CD4-positive, alpha-beta T cell (primary cell): ENCODE measurements around the gene TIGD4. TPM values are rescaled to one million over a fixed set of nuclear protein-coding genes. Genes with fewer than 3 reads are reported as not detected.

Experiments used
- ATAC-seq: fragments of 200-7000 bp; cut with Tn5 transposase; one replicate; pipeline ENCODE4 v1.10.0; 2022; ENCODE audit warnings: mild to moderate bottlenecking; ENCODE audit not compliant: poor library complexity
- CTCF ChIA-PET: fragments of 350-600 bp; sonication (Branson Sonifier 250); formaldehyde crosslinking; loops from one replicate; lab custom pipeline; 2021; ENCODE audit warnings: antibody characterized with exemption, inconsistent platforms; lab: Charles Lee
- POLR2A ChIA-PET: fragments of 350-600 bp; sonication (Branson Sonifier 250); formaldehyde crosslinking; loops from one replicate; lab custom pipeline; 2021; ENCODE audit warnings: antibody characterized with exemption, inconsistent platforms; lab: Charles Lee
- DNase-seq, 14 experiments: peaks; one replicate each; pipeline ENCODE4 v3.0.0-alpha.2; 2013 to 2020; ENCODE audit warnings: mixed read lengths in 2 of 14
- H3K27ac ChIP-seq, 2 donors: one replicate each; pipeline versions ENCODE4 v1.5.1 to v1.7.0; 2013; ENCODE audit warnings: low read length in 2 of 2, low read depth in 1 of 2, mild to moderate bottlenecking in 1 of 2
- H3K27me3 ChIP-seq, 2 experiments: 1 replicate in 1 of 2; 2 replicates in 1 of 2; pipeline versions ENCODE4 v1.6.1 to v1.7.0; 2013; ENCODE audit warnings: low read length in 2 of 2, control low read depth in 1 of 2, mild to moderate bottlenecking in 1 of 2, moderate library complexity in 1 of 2; ENCODE audit not compliant: insufficient read depth in 2 of 2, control insufficient read depth in 1 of 2
- H3K36me3 ChIP-seq: one replicate; pipeline ENCODE4 v1.6.1; 2013; ENCODE audit warnings: low read length, control low read depth; ENCODE audit not compliant: insufficient read depth
- H3K4me1 ChIP-seq: one replicate; pipeline ENCODE4 v1.6.1; 2013; ENCODE audit warnings: low read length, control low read depth; ENCODE audit not compliant: insufficient read depth
- H3K4me3 ChIP-seq: one replicate; pipeline ENCODE4 v1.5.1; 2013; ENCODE audit warnings: mild to moderate bottlenecking, low read length, moderate library complexity
- H3K9me3 ChIP-seq, 2 experiments: 1 replicate in 1 of 2; 2 replicates in 1 of 2; pipeline versions ENCODE4 v1.6.1 to v1.7.0; 2013; ENCODE audit warnings: low read length in 2 of 2, mild to moderate bottlenecking in 2 of 2, control low read depth in 1 of 2, moderate library complexity in 1 of 2; ENCODE audit not compliant: control insufficient read depth in 1 of 2, insufficient read depth in 1 of 2
- H3K27ac Mint-ChIP-seq: one replicate; pipeline ENCODE4 v1.8.0; 2020; ENCODE audit warnings: mixed read lengths
- H3K27me3 Mint-ChIP-seq: one replicate; pipeline ENCODE4 v1.8.0; 2021; ENCODE audit warnings: mixed read lengths
- H3K36me3 Mint-ChIP-seq: one replicate; pipeline ENCODE4 v1.8.0; 2021; ENCODE audit warnings: low read depth, mixed read lengths
- H3K4me1 Mint-ChIP-seq: one replicate; pipeline ENCODE4 v1.8.0; 2021; ENCODE audit warnings: low read depth, mixed read lengths
- H3K4me3 Mint-ChIP-seq: one replicate; pipeline ENCODE4 v1.8.0; 2020; ENCODE audit warnings: mild to moderate bottlenecking, mixed read lengths
- H3K9me3 Mint-ChIP-seq: one replicate; pipeline ENCODE4 v1.8.0; 2020; ENCODE audit warnings: mixed read lengths
- intact Hi-C, 2 experiments: fragments of 100-400 bp; cut with DNase I in 1 of 2; cut with micrococcal nuclease in 1 of 2; formaldehyde crosslinking; loops; one replicate each; pipeline versions ENCODE4 v1.15.1 to v1.9.0; 2023 to 2025; cut with DNase I, micrococcal nuclease
- total RNA-seq, 174 experiments: library from RNA in 2 of 174; stranded (reverse) in 2 of 174; gene quantifications; one replicate each; pipeline ENCODE4 v1.2.3 and lab custom pipeline; 2021 to 2026
- TF ChIP-seq, protein P1 (sequence below): fragments of 200-600 bp; IDR thresholded peaks from one replicate; pipeline ENCODE4 v1.8.0; 2022; ENCODE audit warnings: antibody characterized with exemption, mild to moderate bottlenecking

TIGD4 gene
- total RNA-seq, 2 experiments from 2014 or later, result 0.22 TPM; not detected in 1

GRCh38 chr4:152820073-152820472 is 40.5 kb upstream of the TIGD4 start:
- intact Hi-C loops, result no loop called here
- TF ChIP-seq, protein P1, sequence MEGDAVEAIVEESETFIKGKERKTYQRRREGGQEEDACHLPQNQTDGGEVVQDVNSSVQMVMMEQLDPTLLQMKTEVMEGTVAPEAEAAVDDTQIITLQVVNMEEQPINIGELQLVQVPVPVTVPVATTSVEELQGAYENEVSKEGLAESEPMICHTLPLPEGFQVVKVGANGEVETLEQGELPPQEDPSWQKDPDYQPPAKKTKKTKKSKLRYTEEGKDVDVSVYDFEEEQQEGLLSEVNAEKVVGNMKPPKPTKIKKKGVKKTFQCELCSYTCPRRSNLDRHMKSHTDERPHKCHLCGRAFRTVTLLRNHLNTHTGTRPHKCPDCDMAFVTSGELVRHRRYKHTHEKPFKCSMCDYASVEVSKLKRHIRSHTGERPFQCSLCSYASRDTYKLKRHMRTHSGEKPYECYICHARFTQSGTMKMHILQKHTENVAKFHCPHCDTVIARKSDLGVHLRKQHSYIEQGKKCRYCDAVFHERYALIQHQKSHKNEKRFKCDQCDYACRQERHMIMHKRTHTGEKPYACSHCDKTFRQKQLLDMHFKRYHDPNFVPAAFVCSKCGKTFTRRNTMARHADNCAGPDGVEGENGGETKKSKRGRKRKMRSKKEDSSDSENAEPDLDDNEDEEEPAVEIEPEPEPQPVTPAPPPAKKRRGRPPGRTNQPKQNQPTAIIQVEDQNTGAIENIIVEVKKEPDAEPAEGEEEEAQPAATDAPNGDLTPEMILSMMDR, result no peak
- Mint-ChIP-seq H3K27ac (no peak overlapping the region), H3K36me3 (peaks cover 54% of the 10 kb centered on the region), H3K4me1 (peaks cover 22% of the 10 kb centered on the region), H3K9me3 (peaks cover 15% of the 10 kb centered on the region), H3K4me3 (no peak overlapping the region), H3K27me3 (no peaks in the 10 kb centered on the region)
- ATAC-seq (no peak), DNase-seq (no peak)
- Histone ChIP-seq H3K4me3 (no peak overlapping the region), H3K4me1 (no peaks in the 10 kb centered on the region), H3K9me3 (peaks cover 5 to 6% of the 10 kb centered on the region in 2 experiments), H3K36me3 (no peaks in the 10 kb centered on the region), H3K27me3 (no peaks in the 10 kb centered on the region), H3K27ac (no peak overlapping the region)
- ChIA-PET POLR2A (interaction anchor here (0.8 kb wide), 1 partner anchor 558 kb away, joined by 3 read pairs; no protein-coding TSS in a partner anchor), CTCF (no interaction called here)

DNA sequence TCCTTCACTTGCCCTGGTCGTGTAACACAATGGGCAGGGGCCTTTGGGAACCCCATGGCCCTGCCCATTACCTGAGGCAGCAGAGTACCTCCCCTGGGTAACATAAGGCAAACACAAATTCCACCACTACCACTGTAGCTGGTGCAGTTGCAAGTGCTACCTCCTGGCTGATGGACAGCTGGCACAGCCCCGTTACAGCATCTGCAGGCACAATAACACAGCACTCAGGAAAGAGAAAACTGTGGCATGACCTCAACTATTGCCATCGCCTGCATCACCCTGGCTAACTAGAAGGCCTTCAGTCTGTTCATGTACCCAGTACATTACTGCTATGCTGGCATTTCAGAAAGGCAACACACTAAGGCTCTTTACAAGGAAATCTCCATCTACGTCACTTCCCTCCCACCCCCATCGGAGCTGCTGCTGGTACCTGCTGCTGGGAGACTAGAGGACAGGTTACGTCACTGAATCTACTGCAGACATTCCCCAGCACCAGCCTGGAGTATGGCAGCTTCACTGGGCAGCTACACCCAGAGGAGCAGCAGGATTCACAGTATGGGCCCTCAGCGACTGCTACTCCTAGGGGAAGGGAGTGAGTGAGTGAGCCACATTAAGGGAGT is 39.6 kb upstream of the TIGD4 start:
- no peak overlapping the region for H3K27ac Mint-ChIP-seq

GRCh38 chr4:152817331-152817730 is 37.8 kb upstream of the TIGD4 start:
- H3K36me3 ChIP-seq, result peaks cover 4% of the 10 kb centered on the region
- TF ChIP-seq, protein P1, result no peak
- Mint-ChIP-seq H3K27me3 (no peaks in the 10 kb centered on the region), H3K4me3 (no peak overlapping the region), H3K9me3 (peaks cover 23% of the 10 kb centered on the region), H3K27ac (no peak overlapping the region), H3K36me3 (peaks cover 74% of the 10 kb centered on the region), H3K4me1 (peaks cover 24% of the 10 kb centered on the region)
- ChIA-PET CTCF (no interaction called here), POLR2A (interaction anchor here (1.7 kb wide), 1 partner anchor 38 kb away, joined by 4 read pairs; no protein-coding TSS in a partner anchor)
- H3K4me1 ChIP-seq, result no peaks in the 10 kb centered on the region
- no peaks in the 10 kb centered on the region for H3K27me3 ChIP-seq
- ATAC-seq (no peak), DNase-seq (peak in 1 of 14 experiments; percentile 9)
- intact Hi-C loops, result no loop called here
- no peak overlapping the region for H3K27ac ChIP-seq
- H3K4me3 ChIP-seq, result no peak overlapping the region
- H3K9me3 ChIP-seq, result peaks cover 11 to 25% of the 10 kb centered on the region in 2 experiments

More for the DNA sequence above, 39.6 kb upstream of the TIGD4 start:
- intact Hi-C loops, result no loop called here
- CTCF ChIA-PET, result no interaction called here
- no peaks in the 10 kb centered on the region for H3K36me3 ChIP-seq
- Mint-ChIP-seq H3K4me3 (no peak overlapping the region), H3K36me3 (peaks cover 58% of the 10 kb centered on the region), H3K27me3 (no peaks in the 10 kb centered on the region), H3K9me3 (peaks cover 11% of the 10 kb centered on the region), H3K4me1 (peaks cover 24% of the 10 kb centered on the region)
- no peaks in the 10 kb centered on the region for H3K4me1 ChIP-seq
- no peak for DNase-seq
- H3K9me3 ChIP-seq, result peaks cover 7 to 13% of the 10 kb centered on the region in 2 experiments
- no peak for ATAC-seq
- TF ChIP-seq, protein P1, result no peak
- POLR2A ChIA-PET, result no interaction called here
- H3K4me3 ChIP-seq, result no peak overlapping the region
- no peak overlapping the region for H3K27ac ChIP-seq
- H3K27me3 ChIP-seq, result no peaks in the 10 kb centered on the region
